RKO (cell line): ENCODE data around the gene CDCA8.
"Not testable (repeated sequence)": the region's sequence is repeated elsewhere in the genome, so short reads cannot be mapped to it uniquely, and the experiment has no call there.

Source experiments
- DNase-seq: peaks from one replicate; pipeline ENCODE4 v3.0.0-alpha.2; 2016; ENCODE audit warnings: low spot score

CDCA8 gene

DNA sequence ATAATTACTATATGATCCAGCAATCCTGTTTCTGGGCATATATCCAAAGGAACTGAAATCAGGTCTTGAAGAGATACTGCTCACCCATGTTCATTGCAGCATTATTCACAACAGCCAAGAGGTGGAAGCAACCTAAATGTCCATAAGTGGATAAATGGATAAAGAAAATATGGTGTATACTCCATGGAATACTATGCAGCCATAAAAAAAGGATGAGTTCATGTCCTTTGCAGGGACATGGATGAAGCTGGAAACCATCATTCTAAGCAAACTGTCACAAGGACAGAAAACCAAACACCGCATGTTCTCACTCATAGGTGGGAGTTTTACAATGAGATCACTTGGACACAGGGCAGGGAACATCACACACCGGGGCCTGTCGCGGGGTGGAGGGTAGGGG, 46.3 kb downstream of the CDCA8 start:
- DNase-seq, result not testable (repeated sequence)

DNA sequence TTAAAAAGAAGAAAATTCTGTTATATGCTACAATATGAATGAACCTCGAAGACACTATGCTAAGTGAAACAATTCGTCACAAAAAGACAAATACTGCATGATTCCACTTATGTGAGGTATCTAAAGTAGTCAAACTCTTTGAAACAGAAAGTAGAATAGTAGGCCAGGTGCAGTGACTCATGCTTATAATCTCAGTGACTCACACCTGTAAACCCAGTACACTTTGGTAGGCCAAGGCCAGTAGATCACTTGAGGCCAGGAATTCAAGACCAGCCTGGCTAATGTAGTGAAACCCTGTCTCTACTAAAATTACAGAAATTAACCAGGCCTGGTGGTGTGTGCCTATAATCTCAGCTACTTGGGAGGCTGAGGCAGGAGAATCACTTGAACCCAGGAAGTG, 46.9 kb downstream of the CDCA8 start:
- DNase-seq, result peak; percentile 59

- peak; percentile 20 for DNase-seq
These were observed 48.8 kb downstream of the CDCA8 start for GRCh38 chr1:37741130-37741529.

- DNase-seq, result no peak
These were observed 49.3 kb downstream of the CDCA8 start for GRCh38 chr1:37741662-37742061.

DNA sequence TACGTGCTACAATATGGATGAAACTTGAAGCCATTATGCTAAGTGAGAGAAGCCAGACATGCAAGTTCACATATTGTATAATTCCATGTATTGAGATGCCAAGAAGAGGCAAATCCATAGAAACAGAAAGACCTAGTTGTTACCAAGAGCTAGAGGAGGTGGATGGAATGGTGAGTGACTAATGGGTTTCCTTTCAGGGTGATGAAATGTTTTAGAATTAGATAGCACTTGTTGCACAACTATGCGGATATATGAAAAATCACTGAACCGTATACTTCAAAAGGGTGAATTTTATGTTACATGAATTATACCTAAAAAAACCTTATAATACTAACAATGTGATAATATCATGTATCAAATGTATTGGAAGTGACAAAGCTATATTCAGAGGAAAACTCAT, 54.5 kb downstream of the CDCA8 start:
- no peak for DNase-seq

DNA sequence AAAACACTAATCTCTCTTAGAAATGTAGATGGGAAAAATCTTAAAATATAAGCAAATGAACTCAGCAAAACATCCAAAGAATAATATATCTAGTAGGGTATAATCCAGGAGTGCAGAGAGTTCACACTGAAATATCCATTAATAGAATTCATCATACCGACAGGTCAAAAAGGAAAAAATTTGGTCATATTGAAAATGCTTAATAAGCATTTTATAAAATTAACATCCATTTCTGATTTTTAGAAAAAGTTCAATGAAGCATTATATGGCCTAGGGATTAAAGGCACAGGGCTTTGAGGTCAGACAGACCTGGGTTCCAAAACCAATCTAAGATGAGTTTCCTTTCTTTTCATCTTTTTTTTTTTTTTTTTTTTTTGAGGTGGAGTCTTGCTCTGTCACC, 56.2 kb downstream of the CDCA8 start:
- DNase-seq, result no peak

DNA sequence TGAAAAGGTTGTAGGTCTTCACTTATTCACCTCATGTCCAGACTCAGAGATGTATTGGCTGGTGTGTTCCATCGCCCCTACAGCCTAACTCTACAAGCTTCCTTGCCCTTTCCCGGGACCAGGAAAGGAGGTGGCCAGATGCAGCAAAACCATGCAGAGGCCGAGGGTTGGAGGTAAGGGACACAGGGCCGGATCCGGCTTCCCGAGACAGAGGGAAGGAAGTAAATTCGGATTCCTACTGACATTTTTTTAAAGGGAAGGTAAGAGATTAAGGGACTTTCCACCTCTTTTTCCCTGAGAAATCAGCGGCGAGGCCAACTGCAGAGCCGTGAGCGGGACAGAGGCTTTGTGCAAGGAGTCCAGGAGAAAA, 59.9 kb downstream of the CDCA8 start:
- no peak for DNase-seq

GRCh38 chr1:37752583-37753471, 60.5 kb downstream of the CDCA8 start:
- DNase-seq, result peak; percentile 17

DNA sequence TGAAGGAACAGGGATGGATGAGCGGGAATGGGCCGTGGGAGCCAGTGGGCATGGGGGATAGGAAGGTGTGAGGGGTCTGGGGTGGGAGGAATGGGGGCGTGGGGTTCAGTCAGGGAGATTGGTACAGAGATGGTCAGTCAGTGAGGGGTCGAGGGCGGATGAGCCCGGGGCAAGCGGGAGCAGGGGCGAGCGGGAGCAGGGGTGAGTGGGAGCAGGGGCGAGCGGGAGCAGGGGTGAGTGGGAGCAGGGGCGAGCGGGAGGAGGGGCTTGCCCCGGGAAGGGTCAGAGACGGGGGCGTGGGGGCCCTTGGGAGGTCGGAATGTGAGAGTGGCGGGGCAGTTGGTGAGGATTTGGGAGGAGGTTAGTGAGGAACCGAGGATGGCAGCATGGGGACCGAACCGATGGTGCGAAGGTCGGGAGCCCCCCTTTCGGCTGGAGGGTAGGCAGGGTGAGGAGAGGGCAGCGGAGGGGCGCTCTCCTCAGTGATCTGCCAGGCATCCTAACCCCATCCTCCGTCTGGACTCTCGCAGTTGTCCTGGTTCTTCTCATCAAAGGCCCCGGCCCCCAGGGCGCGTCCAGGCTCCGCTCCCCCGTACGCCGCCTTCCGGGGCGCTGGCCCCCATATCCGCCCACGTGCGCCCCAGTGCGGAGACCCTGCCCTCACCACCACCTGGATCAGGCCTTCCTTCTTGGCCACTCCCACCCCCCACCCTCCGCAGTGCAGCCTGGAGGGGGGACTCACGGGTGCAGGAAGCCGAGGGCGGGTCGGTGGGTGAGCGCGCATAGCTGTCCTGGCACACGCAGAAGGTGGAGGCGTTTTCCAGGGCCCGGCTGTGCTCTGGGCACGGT, 61.4 kb downstream of the CDCA8 start:
- no peak for DNase-seq

DNA sequence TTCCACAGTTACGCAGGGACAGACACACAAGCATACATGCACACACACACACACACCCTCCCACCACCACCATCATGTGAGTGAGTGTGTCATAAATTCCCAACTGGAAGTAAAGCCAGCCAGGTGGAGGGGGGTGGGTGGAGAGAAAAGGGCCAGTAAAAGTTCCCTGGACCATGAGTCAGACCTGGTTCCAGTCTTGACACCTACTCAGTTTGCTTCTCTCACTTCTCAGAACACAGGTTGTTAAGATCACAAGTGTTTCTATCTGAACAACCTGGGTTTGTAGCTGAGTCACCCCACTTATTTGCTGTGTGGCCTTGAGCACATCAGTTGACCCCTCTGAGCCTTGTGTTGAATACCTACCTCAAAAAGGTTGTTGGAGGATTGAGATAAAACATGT, 63.0 kb downstream of the CDCA8 start:
- DNase-seq, result no peak

GRCh38 chr1:37755951-37756560, 63.7 kb downstream of the CDCA8 start:
- no peak for DNase-seq
